Activated naive CD8-positive, alpha-beta T cell treated with anti-CD3 and anti-CD28 coated beads for 36 hours (primary cell): ENCODE data around the gene ENTPD7. TPM values are rescaled to one million over a fixed set of nuclear protein-coding genes. Genes with fewer than 3 reads are reported as not detected.

Source experiments
- DNase-seq: peaks from one replicate; pipeline ENCODE4 v3.0.0; 2021
- H3K27ac Mint-ChIP-seq: one replicate; pipeline ENCODE4 v1.8.0; 2022; ENCODE audit warnings: mild to moderate bottlenecking, moderate library complexity, mixed read lengths
- H3K27me3 Mint-ChIP-seq: one replicate; pipeline ENCODE4 v1.8.0; 2022; ENCODE audit warnings: mild to moderate bottlenecking, mixed read lengths
- H3K36me3 Mint-ChIP-seq: one replicate; pipeline ENCODE4 v1.8.0; 2021; ENCODE audit warnings: mild to moderate bottlenecking, mixed read lengths
- H3K4me1 Mint-ChIP-seq: one replicate; pipeline ENCODE4 v1.8.0; 2021; ENCODE audit warnings: mixed read lengths
- H3K4me3 Mint-ChIP-seq: one replicate; pipeline ENCODE4 v1.8.0; 2022; ENCODE audit warnings: mild to moderate bottlenecking, moderate library complexity, mixed read lengths
- H3K9me3 Mint-ChIP-seq: one replicate; pipeline ENCODE4 v1.8.0; 2022; ENCODE audit warnings: mixed read lengths
- total RNA-seq, 2 experiments: library from RNA; stranded (reverse); gene quantifications; one replicate each; pipeline ENCODE4 v1.2.3, GENCODE V29; 2021

ENTPD7 gene
- total RNA-seq, 2 experiments from 2014 or later = 4.4 to 5.2 TPM

- H3K36me3 Mint-ChIP-seq = peaks cover 6% of the 10 kb centered on the region
- DNase-seq = no peak
- no peak overlapping the region for H3K27ac Mint-ChIP-seq
- H3K27me3 Mint-ChIP-seq = peaks cover 7% of the 10 kb centered on the region
- H3K4me3 Mint-ChIP-seq = no peak overlapping the region
- H3K4me1 Mint-ChIP-seq = peaks cover 15% of the 10 kb centered on the region
- H3K9me3 Mint-ChIP-seq = no peaks in the 10 kb centered on the region
Observed at GRCh38 chr10:99661377-99661763, 2.1 kb downstream of the ENTPD7 start.

GRCh38 chr10:99665304-99665703, 6.0 kb downstream of the ENTPD7 start:
- Mint-ChIP-seq H3K9me3 (no peaks in the 10 kb centered on the region), H3K36me3 (peaks cover 6% of the 10 kb centered on the region), H3K4me1 (peaks cover under 1% of the 10 kb centered on the region), H3K4me3 (no peak overlapping the region), H3K27ac (no peak overlapping the region), H3K27me3 (no peaks in the 10 kb centered on the region)
- no peak for DNase-seq

- H3K9me3 Mint-ChIP-seq = no peaks in the 10 kb centered on the region
- H3K36me3 Mint-ChIP-seq = peaks cover 6% of the 10 kb centered on the region
- no peak overlapping the region for H3K4me3 Mint-ChIP-seq
- no peak overlapping the region for H3K27ac Mint-ChIP-seq
- no peaks in the 10 kb centered on the region for H3K4me1 Mint-ChIP-seq
- no peaks in the 10 kb centered on the region for H3K27me3 Mint-ChIP-seq
- no peak for DNase-seq
Observed at GRCh38 chr10:99667108-99667751, 7.9 kb downstream of the ENTPD7 start.

- H3K27ac Mint-ChIP-seq = no peak overlapping the region
- no peak overlapping the region for H3K4me3 Mint-ChIP-seq
- H3K9me3 Mint-ChIP-seq = no peaks in the 10 kb centered on the region
- H3K36me3 Mint-ChIP-seq = peaks cover 2% of the 10 kb centered on the region
- peaks cover 2% of the 10 kb centered on the region for H3K4me1 Mint-ChIP-seq
- no peak for DNase-seq
- H3K27me3 Mint-ChIP-seq = no peaks in the 10 kb centered on the region
Observed at GRCh38 chr10:99671386-99671785, 12.1 kb downstream of the ENTPD7 start.

GRCh38 chr10:99672884-99673283, 13.6 kb downstream of the ENTPD7 start:
- no peaks in the 10 kb centered on the region for H3K9me3 Mint-ChIP-seq
- H3K4me3 Mint-ChIP-seq = no peak overlapping the region
- H3K27me3 Mint-ChIP-seq = no peaks in the 10 kb centered on the region
- no peak for DNase-seq
- no peak overlapping the region for H3K27ac Mint-ChIP-seq
- peaks cover 2% of the 10 kb centered on the region for H3K36me3 Mint-ChIP-seq
- H3K4me1 Mint-ChIP-seq = peaks cover 6% of the 10 kb centered on the region

- no peak overlapping the region for H3K4me3 Mint-ChIP-seq
- H3K36me3 Mint-ChIP-seq = peaks cover 2% of the 10 kb centered on the region
Observed at GRCh38 chr10:99673492-99673891, 14.2 kb downstream of the ENTPD7 start.

GRCh38 chr10:99674762-99675161, 15.5 kb downstream of the ENTPD7 start:
- H3K4me3 Mint-ChIP-seq = no peak overlapping the region
- H3K27ac Mint-ChIP-seq = no peak overlapping the region
- H3K4me1 Mint-ChIP-seq = peaks cover 6% of the 10 kb centered on the region
- H3K9me3 Mint-ChIP-seq = no peaks in the 10 kb centered on the region
- no peak for DNase-seq
- H3K27me3 Mint-ChIP-seq = no peaks in the 10 kb centered on the region
- peaks cover 2% of the 10 kb centered on the region for H3K36me3 Mint-ChIP-seq

More at GRCh38 chr10:99673492-99673891, 14.2 kb downstream of the ENTPD7 start:
- DNase-seq = no peak
- Mint-ChIP-seq H3K27ac (no peak overlapping the region), H3K9me3 (no peaks in the 10 kb centered on the region), H3K27me3 (no peaks in the 10 kb centered on the region), H3K4me1 (peaks cover 6% of the 10 kb centered on the region)

- no peak for DNase-seq
- Mint-ChIP-seq H3K27me3 (no peaks in the 10 kb centered on the region), H3K4me1 (peaks cover 6% of the 10 kb centered on the region), H3K9me3 (no peaks in the 10 kb centered on the region), H3K4me3 (no peak overlapping the region), H3K27ac (no peak overlapping the region), H3K36me3 (peaks cover 3% of the 10 kb centered on the region)
Observed at GRCh38 chr10:99676426-99676825, 17.1 kb downstream of the ENTPD7 start.

- Mint-ChIP-seq H3K27ac (no peak overlapping the region), H3K36me3 (peaks cover 3% of the 10 kb centered on the region), H3K4me3 (no peak overlapping the region), H3K9me3 (no peaks in the 10 kb centered on the region), H3K4me1 (peaks cover 6% of the 10 kb centered on the region), H3K27me3 (no peaks in the 10 kb centered on the region)
- DNase-seq = no peak
Observed at GRCh38 chr10:99676895-99677294, 17.6 kb downstream of the ENTPD7 start.

- Mint-ChIP-seq H3K4me1 (peaks cover 6% of the 10 kb centered on the region), H3K9me3 (no peaks in the 10 kb centered on the region), H3K36me3 (peaks cover 3% of the 10 kb centered on the region), H3K27ac (no peak overlapping the region), H3K27me3 (no peaks in the 10 kb centered on the region), H3K4me3 (no peak overlapping the region)
- no peak for DNase-seq
Observed at GRCh38 chr10:99678921-99679320, 19.6 kb downstream of the ENTPD7 start.

- Mint-ChIP-seq H3K36me3 (peaks cover 2% of the 10 kb centered on the region), H3K4me1 (peaks cover 3% of the 10 kb centered on the region), H3K4me3 (no peak overlapping the region), H3K9me3 (no peaks in the 10 kb centered on the region), H3K27me3 (no peaks in the 10 kb centered on the region), H3K27ac (no peak overlapping the region)
- DNase-seq = no peak
Observed at GRCh38 chr10:99681553-99681952, 22.2 kb downstream of the ENTPD7 start.

GRCh38 chr10:99682032-99682431, 22.7 kb downstream of the ENTPD7 start:
- no peak for DNase-seq
- no peaks in the 10 kb centered on the region for H3K9me3 Mint-ChIP-seq
- H3K4me1 Mint-ChIP-seq = no peaks in the 10 kb centered on the region
- H3K4me3 Mint-ChIP-seq = no peak overlapping the region
- peaks cover 2% of the 10 kb centered on the region for H3K36me3 Mint-ChIP-seq
- H3K27ac Mint-ChIP-seq = no peak overlapping the region
- H3K27me3 Mint-ChIP-seq = no peaks in the 10 kb centered on the region

- no peaks in the 10 kb centered on the region for H3K27me3 Mint-ChIP-seq
- DNase-seq = no peak
- peaks cover 2% of the 10 kb centered on the region for H3K36me3 Mint-ChIP-seq
- H3K9me3 Mint-ChIP-seq = no peaks in the 10 kb centered on the region
- no peak overlapping the region for H3K4me3 Mint-ChIP-seq
- H3K4me1 Mint-ChIP-seq = no peaks in the 10 kb centered on the region
- no peak overlapping the region for H3K27ac Mint-ChIP-seq
Observed at GRCh38 chr10:99682752-99683151, 23.4 kb downstream of the ENTPD7 start.

GRCh38 chr10:99685597-99685967, 26.3 kb downstream of the ENTPD7 start:
- H3K4me3 Mint-ChIP-seq = no peak overlapping the region

GRCh38 chr10:99689461-99689860, 30.2 kb downstream of the ENTPD7 start:
- Mint-ChIP-seq H3K4me1 (no peaks in the 10 kb centered on the region), H3K27ac (no peak overlapping the region), H3K4me3 (no peak overlapping the region), H3K9me3 (no peaks in the 10 kb centered on the region), H3K27me3 (no peaks in the 10 kb centered on the region), H3K36me3 (peaks cover 6% of the 10 kb centered on the region)
- no peak for DNase-seq

More at GRCh38 chr10:99685597-99685967, 26.3 kb downstream of the ENTPD7 start:
- Mint-ChIP-seq H3K9me3 (no peaks in the 10 kb centered on the region), H3K36me3 (peaks cover 6% of the 10 kb centered on the region), H3K4me1 (no peaks in the 10 kb centered on the region), H3K27me3 (no peaks in the 10 kb centered on the region), H3K27ac (no peak overlapping the region)
- DNase-seq = no peak

- DNase-seq = no peak
- Mint-ChIP-seq H3K36me3 (peaks cover 3% of the 10 kb centered on the region), H3K4me3 (no peak overlapping the region), H3K4me1 (no peaks in the 10 kb centered on the region), H3K9me3 (no peaks in the 10 kb centered on the region), H3K27me3 (no peaks in the 10 kb centered on the region), H3K27ac (no peak overlapping the region)
Observed at GRCh38 chr10:99693933-99694583, 34.7 kb downstream of the ENTPD7 start.
